CD4-positive, CD25-positive, alpha-beta regulatory T cell (primary cell): Measurements from ENCODE around the gene PSMD5. TPM values are rescaled to one million over a fixed set of nuclear protein-coding genes. Genes with fewer than 3 reads are reported as not detected.
A peak's percentile ranks its signal among the peaks of the same experiment; 100 is the strongest.

Experiments
- ATAC-seq, 2 donors: fragments of 150-1000 bp; cut with Tn5 transposase; one replicate each; pipeline ENCODE4 v1.10.0; 2021; ENCODE audit warnings: low read depth in 2 of 2, moderate number of reproducible peaks in 2 of 2, moderate library complexity in 1 of 2
- DNase-seq, 3 donors: peaks; one replicate each; pipeline versions ENCODE4 v3.0.0 to v3.0.0-alpha.2; 2012 to 2022; ENCODE audit warnings: mixed read lengths in 1 of 3
- H3K27ac ChIP-seq: one replicate; pipeline ENCODE4 v1.7.0; 2013; ENCODE audit warnings: mild to moderate bottlenecking, low read length; ENCODE audit not compliant: insufficient read depth, poor library complexity, severe bottlenecking
- H3K27me3 ChIP-seq: one replicate; pipeline ENCODE4 v1.7.0; 2013; ENCODE audit warnings: low read length; ENCODE audit not compliant: control insufficient read depth, insufficient read depth
- H3K36me3 ChIP-seq: one replicate; pipeline ENCODE4 v1.7.0; 2013; ENCODE audit warnings: mild to moderate bottlenecking, low read length, moderate library complexity; ENCODE audit not compliant: control insufficient read depth, insufficient read depth
- H3K4me1 ChIP-seq: 2 replicates; pipeline ENCODE4 v1.7.0; 2013; ENCODE audit warnings: mild to moderate bottlenecking, low read length; ENCODE audit not compliant: insufficient read depth, control insufficient read depth, poor library complexity, severe bottlenecking
- H3K4me3 ChIP-seq: one replicate; pipeline ENCODE4 v1.7.0; 2013; ENCODE audit warnings: low read depth, mild to moderate bottlenecking, low read length, moderate library complexity
- H3K9me3 ChIP-seq, 2 experiments: 1 replicate in 1 of 2; 2 replicates in 1 of 2; pipeline ENCODE4 v1.7.0; 2013; ENCODE audit warnings: low read length in 2 of 2, mild to moderate bottlenecking in 1 of 2, moderate library complexity in 1 of 2; ENCODE audit not compliant: control insufficient read depth in 2 of 2
- H3K27ac Mint-ChIP-seq, 3 donors: one replicate each; pipeline ENCODE4 v1.8.0; 2020 to 2022; ENCODE audit warnings: mild to moderate bottlenecking in 3 of 3, mixed read lengths in 3 of 3, moderate library complexity in 2 of 3
- H3K27me3 Mint-ChIP-seq: one replicate; pipeline ENCODE4 v1.8.0; 2022; ENCODE audit warnings: mild to moderate bottlenecking, mixed read lengths
- H3K36me3 Mint-ChIP-seq: one replicate; pipeline ENCODE4 v1.8.0; 2020; ENCODE audit warnings: mixed read lengths
- H3K4me1 Mint-ChIP-seq, 4 donors: one replicate each; pipeline ENCODE4 v1.8.0; 2020 to 2022; ENCODE audit warnings: mixed read lengths in 4 of 4, mild to moderate bottlenecking in 1 of 4
- H3K4me3 Mint-ChIP-seq, 4 donors: one replicate each; pipeline ENCODE4 v1.8.0; 2020 to 2022; ENCODE audit warnings: mild to moderate bottlenecking in 4 of 4, mixed read lengths in 4 of 4, moderate library complexity in 3 of 4
- H3K9me3 Mint-ChIP-seq, 7 donors: one replicate each; pipeline ENCODE4 v1.8.0; 2020 to 2022; ENCODE audit warnings: mixed read lengths in 7 of 7, mild to moderate bottlenecking in 3 of 7, moderate library complexity in 2 of 7
- polyA plus RNA-seq, 4 donors: library from polyadenylated mRNA; unstranded; fragments of 300-500 nt; fragmentation: Illumina TruSeq; gene quantifications; one replicate each; pipeline ENCODE4 v1.2.3, GENCODE V29; 2021
- total RNA-seq: library from RNA; stranded (reverse); gene quantifications from one replicate; pipeline ENCODE4 v1.2.3, GENCODE V29; 2022

Gene PSMD5
- total and polyA plus RNA-seq, 5 donors from 2014 or later = 27.0 to 44.0 (median 30.4) TPM

DNA sequence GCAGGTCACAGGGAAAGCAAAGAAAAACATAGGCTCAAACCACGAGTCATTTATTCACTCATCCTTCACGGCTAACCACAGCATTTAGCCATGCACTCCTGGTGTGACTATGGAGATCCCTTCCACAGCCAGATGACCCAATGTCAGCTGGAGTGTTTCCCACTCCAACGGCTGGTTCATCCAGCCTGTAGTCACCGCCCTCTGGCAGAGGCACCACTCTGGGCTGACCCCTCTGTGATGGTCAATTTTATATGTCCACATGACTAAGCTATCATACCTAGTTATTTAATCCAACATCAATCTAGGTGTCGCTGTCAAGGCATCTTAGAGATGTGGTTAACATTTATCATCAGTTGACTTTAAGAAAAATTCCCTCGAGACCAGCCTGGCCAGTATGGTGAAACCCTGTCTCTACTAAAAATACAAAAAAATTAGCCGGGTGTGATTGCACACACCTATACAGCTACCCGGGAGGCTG, 43.8 kb upstream of the PSMD5 start:
- peaks cover 43% of the 10 kb centered on the region for H3K4me1 ChIP-seq
- Mint-ChIP-seq H3K4me3 (peak overlapping the region in 1 of 4 donors; percentile 41), H3K9me3 (no peaks in the 10 kb centered on the region), H3K4me1 (peaks cover 11 to 78% (median 47%) of the 10 kb centered on the region in 4 donors), H3K27me3 (no peaks in the 10 kb centered on the region), H3K36me3 (peaks cover 6% of the 10 kb centered on the region), H3K27ac (peak overlapping the region; percentile 74 to 100 (median 77))
- H3K9me3 ChIP-seq = no peaks in the 10 kb centered on the region
- H3K27ac ChIP-seq = no peak overlapping the region
- DNase-seq (no peak), ATAC-seq (no peak)
- H3K36me3 ChIP-seq = no peaks in the 10 kb centered on the region
- H3K27me3 ChIP-seq = no peaks in the 10 kb centered on the region
- H3K4me3 ChIP-seq = no peak overlapping the region

DNA sequence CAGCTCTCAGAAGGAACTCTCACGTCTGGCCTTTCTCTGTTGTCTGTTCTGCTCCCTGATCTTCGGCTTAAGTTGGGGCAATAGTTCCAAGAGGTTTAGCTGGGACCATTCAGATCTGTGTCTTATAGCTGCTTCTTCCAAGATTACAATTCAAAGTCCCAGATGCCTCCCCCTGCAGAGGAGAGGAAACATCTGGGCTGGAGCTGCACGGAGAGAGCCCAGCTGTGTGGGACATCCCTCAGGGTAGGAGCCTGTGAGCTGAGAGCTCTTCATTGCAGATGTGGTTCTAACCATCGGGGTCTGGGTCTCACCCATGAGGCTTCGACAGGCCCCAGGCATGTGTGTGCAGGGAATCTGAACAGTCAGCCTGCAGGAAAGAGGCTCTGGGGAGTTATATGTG, 43.2 kb upstream of the PSMD5 start:
- Mint-ChIP-seq H3K4me3 (peak overlapping the region in 1 of 4 donors; percentile 41), H3K27ac (peak overlapping the region; percentile 61 to 77 (median 74)), H3K9me3 (no peaks in the 10 kb centered on the region), H3K36me3 (peaks cover 6% of the 10 kb centered on the region), H3K4me1 (peaks cover 12 to 78% (median 44%) of the 10 kb centered on the region in 4 donors), H3K27me3 (no peaks in the 10 kb centered on the region)
- peaks cover 43% of the 10 kb centered on the region for H3K4me1 ChIP-seq
- H3K9me3 ChIP-seq = no peaks in the 10 kb centered on the region
- H3K27me3 ChIP-seq = no peaks in the 10 kb centered on the region
- no peak for ATAC-seq
- DNase-seq = no peak
- no peaks in the 10 kb centered on the region for H3K36me3 ChIP-seq
- no peak overlapping the region for H3K4me3 ChIP-seq
- no peak overlapping the region for H3K27ac ChIP-seq

DNA sequence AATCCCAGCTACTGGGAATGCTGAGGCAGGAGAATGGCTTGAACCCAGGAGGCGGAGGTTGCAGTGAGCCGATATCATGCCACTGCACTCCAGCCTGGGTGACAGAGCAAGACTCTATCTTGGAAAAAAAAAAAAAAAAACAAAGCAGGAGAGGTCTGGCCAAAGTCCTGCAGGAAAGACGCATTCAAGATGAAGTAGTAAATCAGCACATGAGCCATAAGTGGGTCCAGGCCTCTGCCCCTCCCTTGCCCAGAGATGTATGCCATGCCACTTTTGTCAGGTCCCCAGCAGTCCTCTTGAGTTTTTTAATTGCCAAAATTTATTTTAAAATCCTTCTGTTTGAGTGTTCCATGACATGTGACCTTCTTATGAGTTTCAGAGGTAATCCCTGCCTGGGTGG, 42.7 kb upstream of the PSMD5 start:
- DNase-seq (no peak), ATAC-seq (no peak)
- Histone ChIP-seq H3K36me3 (no peaks in the 10 kb centered on the region), H3K4me3 (no peak overlapping the region), H3K27me3 (no peaks in the 10 kb centered on the region), H3K4me1 (peaks cover 38% of the 10 kb centered on the region), H3K9me3 (no peaks in the 10 kb centered on the region), H3K27ac (no peak overlapping the region)
- Mint-ChIP-seq H3K27ac (peak overlapping the region in 2 of 3 donors; percentile 1 to 77), H3K4me1 (peaks cover 15 to 78% (median 43%) of the 10 kb centered on the region in 4 donors), H3K9me3 (no peaks in the 10 kb centered on the region), H3K36me3 (peaks cover 6% of the 10 kb centered on the region), H3K27me3 (no peaks in the 10 kb centered on the region), H3K4me3 (peak overlapping the region in 1 of 4 donors; percentile 15)

DNA sequence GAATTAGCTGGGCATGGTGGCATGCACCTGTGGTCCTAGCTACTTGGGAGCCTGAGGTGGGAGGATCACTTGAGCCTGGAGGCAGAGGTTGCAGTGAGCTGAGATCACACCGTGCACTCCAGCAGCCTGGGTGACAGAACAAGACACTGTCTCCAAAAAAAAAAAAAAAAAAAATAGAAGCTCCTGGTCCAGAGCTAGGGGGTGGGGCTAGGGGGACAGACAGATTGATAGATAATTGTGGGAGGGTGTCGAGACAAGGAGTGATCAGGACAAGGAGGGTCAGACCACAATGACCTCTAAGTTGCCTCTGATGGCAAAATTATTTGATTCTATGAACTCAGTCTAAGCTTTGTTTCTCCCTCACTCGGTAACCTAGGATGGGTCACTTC, 40.9 kb upstream of the PSMD5 start:
- H3K27me3 ChIP-seq = no peaks in the 10 kb centered on the region
- no peaks in the 10 kb centered on the region for H3K9me3 ChIP-seq
- no peak overlapping the region for H3K4me3 ChIP-seq
- Mint-ChIP-seq H3K4me1 (peaks cover 24 to 78% (median 48%) of the 10 kb centered on the region in 4 donors), H3K9me3 (no peaks in the 10 kb centered on the region), H3K4me3 (peak overlapping the region in 1 of 4 donors; percentile 51), H3K27me3 (no peaks in the 10 kb centered on the region), H3K27ac (peak overlapping the region; percentile 76 to 93 (median 86)), H3K36me3 (peaks cover 6% of the 10 kb centered on the region)
- no peak for ATAC-seq
- H3K27ac ChIP-seq = no peak overlapping the region
- no peak for DNase-seq
- H3K36me3 ChIP-seq = no peaks in the 10 kb centered on the region
- peaks cover 42% of the 10 kb centered on the region for H3K4me1 ChIP-seq

DNA sequence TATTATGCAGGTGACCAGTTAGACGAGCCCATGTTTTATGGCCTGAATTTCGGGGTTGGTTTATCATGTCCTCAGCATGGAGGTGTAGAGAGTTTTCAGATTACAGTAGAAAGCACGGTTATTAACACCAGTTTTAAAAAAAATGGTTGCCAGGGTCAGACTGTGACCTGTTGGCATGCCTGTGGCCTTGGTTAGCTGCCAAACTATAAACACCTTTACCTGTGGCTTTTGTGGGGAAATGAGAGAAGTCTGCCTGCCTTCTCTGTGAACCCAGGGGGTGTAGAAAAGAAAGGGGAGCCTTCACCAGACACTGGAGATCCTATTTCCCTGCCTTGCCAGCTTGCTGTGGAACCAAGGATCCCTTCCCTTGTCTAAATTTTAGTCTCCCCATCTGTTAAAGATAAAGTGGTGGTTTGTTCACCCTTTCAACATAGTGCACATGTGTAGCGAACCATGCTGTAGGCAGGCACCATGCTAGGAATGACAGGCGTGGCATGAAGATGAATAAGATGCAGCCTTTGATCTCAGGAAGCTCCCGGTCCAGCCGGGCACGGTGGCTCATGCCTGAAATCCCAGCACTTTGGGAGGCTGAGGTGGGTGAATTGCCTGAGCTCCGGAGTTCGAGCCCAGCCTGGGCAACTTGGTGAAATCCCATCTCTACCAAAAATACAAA, 40.3 kb upstream of the PSMD5 start:
- H3K27ac ChIP-seq = no peak overlapping the region
- no peaks in the 10 kb centered on the region for H3K36me3 ChIP-seq
- Mint-ChIP-seq H3K27ac (peak overlapping the region; percentile 63 to 93 (median 86)), H3K4me3 (peak overlapping the region in 3 of 4 donors; percentile 7 to 51 (median 19)), H3K36me3 (peaks cover 6% of the 10 kb centered on the region), H3K4me1 (peaks cover 26 to 78% (median 48%) of the 10 kb centered on the region in 4 donors), H3K27me3 (no peaks in the 10 kb centered on the region), H3K9me3 (no peaks in the 10 kb centered on the region)
- H3K4me3 ChIP-seq = peak overlapping the region; percentile 41
- no peaks in the 10 kb centered on the region for H3K9me3 ChIP-seq
- peak in 1 of 3 donors; percentile 36 for DNase-seq
- no peaks in the 10 kb centered on the region for H3K27me3 ChIP-seq
- H3K4me1 ChIP-seq = peaks cover 43% of the 10 kb centered on the region
- no peak for ATAC-seq

DNA sequence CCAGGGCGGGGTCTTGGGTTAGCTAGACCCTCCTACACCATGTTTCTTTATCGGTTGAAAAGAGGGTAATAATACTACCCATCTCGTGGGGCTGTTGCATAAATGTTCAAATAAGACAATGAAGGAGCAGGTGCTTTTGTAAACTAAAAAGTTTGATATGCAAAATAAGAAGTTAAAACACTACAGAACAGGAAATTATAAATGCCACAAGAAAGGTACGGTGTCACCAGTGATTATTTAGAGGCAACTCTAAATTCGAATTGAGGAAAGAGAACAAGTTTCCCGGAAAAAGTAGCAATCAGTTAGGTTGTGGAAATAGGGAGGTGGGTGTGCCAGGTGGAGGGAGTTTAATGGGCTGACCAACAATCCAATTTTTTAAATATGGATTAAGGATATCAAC, 36.7 kb upstream of the PSMD5 start:
- peaks cover 67% of the 10 kb centered on the region for H3K4me1 ChIP-seq
- ATAC-seq = no peak
- peak overlapping the region; percentile 94 for H3K27ac ChIP-seq
- Mint-ChIP-seq H3K4me1 (peaks cover 39 to 84% (median 59%) of the 10 kb centered on the region in 4 donors), H3K27me3 (no peaks in the 10 kb centered on the region), H3K4me3 (peak overlapping the region; percentile 96 to 99 (median 98)), H3K36me3 (peaks cover 2% of the 10 kb centered on the region), H3K9me3 (no peaks in the 10 kb centered on the region), H3K27ac (peak overlapping the region; percentile 95 to 98 (median 96))
- H3K9me3 ChIP-seq = no peaks in the 10 kb centered on the region
- no peaks in the 10 kb centered on the region for H3K27me3 ChIP-seq
- peak overlapping the region; percentile 94 for H3K4me3 ChIP-seq
- peaks cover 7% of the 10 kb centered on the region for H3K36me3 ChIP-seq
- DNase-seq = peak in 2 of 3 donors; percentile 45 to 55

DNA sequence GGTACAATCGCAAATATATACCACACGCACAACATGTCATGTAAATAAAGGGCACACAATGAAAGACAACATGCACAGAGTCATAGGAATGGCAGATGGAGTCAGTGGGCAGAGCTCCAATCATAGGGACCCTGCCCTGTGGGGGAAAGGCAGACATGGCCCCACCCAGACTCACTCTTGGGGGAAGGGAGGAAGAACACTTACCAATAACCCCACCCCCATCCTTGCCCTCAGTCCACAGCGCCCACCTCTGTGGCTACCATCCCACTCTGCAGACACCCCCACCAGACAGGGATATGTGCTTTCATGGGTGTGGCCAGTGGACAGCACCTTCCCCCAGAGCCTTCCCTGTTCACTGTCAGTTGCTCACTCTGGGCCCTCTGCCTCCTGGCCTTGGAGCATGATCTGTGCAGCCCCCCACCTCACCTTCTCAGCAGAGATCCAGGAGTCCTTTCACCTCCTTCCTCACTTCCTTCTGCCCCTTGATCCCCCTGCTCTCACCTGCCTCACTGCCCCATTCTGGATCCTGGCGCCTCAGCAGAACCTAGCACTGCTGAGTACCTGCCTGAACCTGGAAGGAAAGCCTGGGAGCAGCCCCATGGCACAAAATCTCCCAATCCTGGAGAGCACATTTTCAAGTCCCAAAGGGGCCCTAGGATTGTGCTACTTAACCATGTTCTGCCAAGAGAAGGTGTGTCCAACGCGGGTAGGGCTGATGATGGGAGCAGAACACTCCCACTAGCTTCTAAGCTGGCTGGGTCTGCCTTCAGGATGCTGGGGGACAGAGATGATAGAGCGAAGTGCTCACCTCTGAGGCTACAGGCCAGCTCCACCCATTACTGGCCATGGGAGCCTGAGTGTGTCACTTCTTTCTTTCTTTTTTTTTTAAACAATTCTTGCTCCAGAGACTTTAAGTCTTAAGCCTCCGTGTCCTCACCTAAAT, 35.7 kb upstream of the PSMD5 start:
- Mint-ChIP-seq H3K27ac (peak overlapping the region; percentile 95 to 98 (median 96)), H3K36me3 (peaks cover 3% of the 10 kb centered on the region), H3K9me3 (no peaks in the 10 kb centered on the region), H3K4me1 (peaks cover 39 to 85% (median 61%) of the 10 kb centered on the region in 4 donors), H3K4me3 (peak overlapping the region; percentile 96 to 99 (median 98)), H3K27me3 (no peaks in the 10 kb centered on the region)
- peaks cover 17% of the 10 kb centered on the region for H3K36me3 ChIP-seq
- H3K4me1 ChIP-seq = peaks cover 77% of the 10 kb centered on the region
- H3K9me3 ChIP-seq = no peaks in the 10 kb centered on the region
- ATAC-seq = no peak
- H3K27ac ChIP-seq = peak overlapping the region; percentile 94
- H3K27me3 ChIP-seq = no peaks in the 10 kb centered on the region
- H3K4me3 ChIP-seq = peak overlapping the region; percentile 94
- DNase-seq = peak in 2 of 3 donors; percentile 20 to 62
